GM18498 (cell line): ENCODE results near the gene CD27.
"Not testable (repeated sequence)": the region's sequence is repeated elsewhere in the genome, so short reads cannot be mapped to it uniquely, and the experiment has no call there.

Source experiments
- ATAC-seq: cut with Tn5 transposase; IDR thresholded peaks from one replicate; pipeline ENCODE4 v1.9.1; 2021; ENCODE audit warnings: mild to moderate bottlenecking, moderate library complexity; ENCODE audit not compliant: unreplicated experiment

The CD27 gene

DNA sequence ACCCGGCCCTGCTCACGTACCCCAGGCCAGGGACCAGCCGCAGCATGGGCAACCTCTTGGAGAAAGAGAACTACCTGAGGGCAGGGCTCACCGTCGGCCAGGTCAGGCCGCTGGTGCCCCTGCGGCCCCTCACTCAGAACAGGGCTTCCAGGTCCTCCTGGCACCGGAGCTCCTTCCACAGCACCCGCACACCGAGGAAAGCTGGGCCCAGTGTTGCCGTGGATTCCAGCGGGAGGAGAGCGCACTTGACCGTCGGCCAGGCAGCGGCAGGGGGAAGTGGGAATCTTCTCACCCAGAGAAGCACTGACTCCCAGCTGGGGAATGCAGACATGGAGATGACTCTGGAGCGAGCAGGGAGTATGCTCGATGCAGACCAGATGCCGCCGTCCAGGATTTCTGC, 33.7 kb downstream of the CD27 start:
- ATAC-seq: no peak

DNA sequence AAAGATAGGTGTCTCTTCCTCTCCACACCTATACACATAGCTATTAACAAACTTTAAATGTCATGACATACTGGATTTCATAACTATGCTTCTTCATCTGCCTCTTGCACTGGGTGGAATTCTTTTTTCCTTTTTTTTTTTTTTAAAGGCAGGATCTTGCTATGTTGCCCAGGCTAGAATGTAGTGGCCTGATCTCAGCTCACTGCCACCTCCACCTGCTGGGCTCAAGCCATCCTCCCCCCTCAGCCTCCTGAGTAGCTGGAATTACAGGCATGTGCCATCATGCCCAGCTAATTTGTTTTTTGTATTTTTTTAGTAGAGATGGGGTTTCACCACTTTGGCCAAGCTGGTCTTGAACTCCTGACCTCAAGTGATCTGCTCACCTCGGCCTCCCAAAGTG, 43.5 kb downstream of the CD27 start:
- ATAC-seq: no peak

DNA sequence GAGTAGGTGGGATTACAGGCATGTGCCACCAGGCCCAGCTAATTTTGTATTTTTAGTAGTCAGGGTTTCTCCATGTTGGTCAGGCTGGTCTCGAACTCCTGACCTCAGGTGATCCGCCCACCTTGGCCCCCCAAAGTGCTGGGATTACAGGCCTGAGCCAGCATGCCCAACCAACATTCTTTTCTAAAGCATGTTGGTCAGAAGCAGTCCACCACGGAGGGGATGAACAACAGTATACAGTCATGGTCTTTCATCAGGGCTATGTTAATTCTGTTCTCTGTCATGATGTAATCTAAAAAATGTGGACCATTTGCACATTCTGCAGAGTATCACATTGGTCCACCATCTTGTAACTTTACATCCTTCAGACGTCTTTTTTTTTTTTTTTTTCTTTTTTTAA, 44.7 kb downstream of the CD27 start:
- no peak for ATAC-seq

DNA sequence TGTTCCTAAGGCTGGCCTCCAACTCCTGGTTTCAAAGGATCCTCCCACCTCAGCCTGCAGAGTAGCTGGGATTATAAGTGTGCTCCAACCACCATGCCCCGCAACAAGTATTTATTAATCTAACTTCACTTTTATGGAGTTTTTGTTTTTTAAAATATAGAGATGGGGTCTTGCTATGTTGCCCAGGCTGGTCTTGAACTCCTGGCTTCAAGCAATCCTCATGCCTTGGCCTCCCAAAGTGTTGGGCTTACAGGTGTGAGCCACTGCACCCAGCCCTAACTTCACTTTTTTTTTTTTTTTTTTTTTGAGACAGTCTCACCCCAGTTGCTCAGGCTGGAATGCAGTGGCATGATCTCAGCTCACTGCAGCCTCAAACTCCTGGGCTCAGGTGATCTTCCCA, 45.9 kb downstream of the CD27 start:
- not testable (repeated sequence) for ATAC-seq

DNA sequence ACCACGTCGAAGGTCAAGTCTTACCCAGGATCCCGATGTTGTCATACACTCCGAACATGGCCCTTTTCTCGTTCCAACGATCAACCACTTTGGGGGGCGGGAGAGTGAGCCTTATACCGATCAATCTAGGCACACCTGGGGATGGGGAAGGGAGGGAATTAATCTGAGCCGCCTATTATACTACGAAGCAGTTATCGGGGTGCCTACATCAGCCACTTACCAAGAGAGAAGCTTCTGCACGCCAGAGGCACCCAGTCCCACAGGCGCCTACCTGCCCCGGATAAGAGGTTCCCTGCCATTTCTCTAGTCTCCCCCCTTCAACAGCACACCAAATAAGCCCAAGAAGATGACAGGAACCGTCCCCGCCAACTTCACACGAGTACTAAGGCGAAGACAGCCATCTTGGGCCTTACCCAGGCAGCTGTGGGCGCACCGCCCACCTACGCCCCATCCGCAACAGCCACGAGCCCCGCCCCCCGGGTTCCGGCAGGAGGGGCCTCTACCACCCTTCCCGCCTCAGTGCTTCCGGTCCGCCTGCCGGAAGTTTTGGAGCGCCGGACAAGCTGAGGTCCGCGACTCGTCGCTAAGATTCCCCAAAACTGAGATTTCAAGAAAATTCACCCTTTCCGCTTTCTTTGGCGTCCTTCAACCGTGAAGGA, 48.2 kb downstream of the CD27 start, which contains the start of gene MRPL51:
MRPL51 (minus strand) TSS at position 425 of the 659 bp plus-strand sequence; CDS start at position 299, 126 bp downstream.
- peak; percentile 71 for ATAC-seq

DNA sequence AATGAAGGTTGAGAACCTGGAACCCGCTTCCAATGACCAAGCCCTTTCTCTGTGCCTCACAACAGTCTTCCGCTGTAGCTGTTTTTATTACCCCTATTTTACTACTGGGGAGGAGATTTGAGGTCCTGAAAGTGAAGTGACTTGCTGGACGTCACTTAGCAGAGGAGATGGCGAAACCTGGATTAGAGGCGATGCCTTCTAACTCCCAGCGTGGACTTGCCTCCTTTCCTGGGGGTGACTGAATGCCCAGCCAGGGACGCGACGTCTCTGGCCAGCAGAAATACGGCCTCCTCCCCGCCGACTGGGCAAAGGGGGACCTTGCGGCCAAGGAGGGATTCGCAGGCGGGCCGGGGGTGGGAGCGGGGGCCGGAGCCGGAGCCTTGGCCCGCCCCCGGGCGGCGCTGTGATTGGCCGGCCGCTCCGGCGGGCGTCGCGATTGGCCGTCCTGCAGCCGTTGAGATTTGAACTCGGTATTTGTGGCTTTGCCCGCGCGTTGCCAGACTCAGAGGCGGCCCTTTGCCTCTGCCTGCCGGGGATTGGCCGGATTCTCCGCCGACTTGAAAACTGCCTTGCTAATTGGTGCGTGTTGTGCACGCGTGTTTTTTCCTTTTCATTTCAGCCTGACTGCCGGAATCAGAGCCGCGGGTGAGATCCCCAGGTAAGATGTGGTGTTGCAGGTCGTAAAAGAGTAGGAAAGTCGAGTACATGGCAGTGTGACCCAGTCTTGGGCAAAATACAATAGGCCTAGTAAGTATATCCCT, 48.9 kb downstream of the CD27 start, which contains the start of gene NCAPD2:
NCAPD2 (plus strand) TSS at position 606 of the 761 bp plus-strand sequence. CDS start 997 bp downstream, outside the sequence.
- peak; percentile 89 for ATAC-seq

DNA sequence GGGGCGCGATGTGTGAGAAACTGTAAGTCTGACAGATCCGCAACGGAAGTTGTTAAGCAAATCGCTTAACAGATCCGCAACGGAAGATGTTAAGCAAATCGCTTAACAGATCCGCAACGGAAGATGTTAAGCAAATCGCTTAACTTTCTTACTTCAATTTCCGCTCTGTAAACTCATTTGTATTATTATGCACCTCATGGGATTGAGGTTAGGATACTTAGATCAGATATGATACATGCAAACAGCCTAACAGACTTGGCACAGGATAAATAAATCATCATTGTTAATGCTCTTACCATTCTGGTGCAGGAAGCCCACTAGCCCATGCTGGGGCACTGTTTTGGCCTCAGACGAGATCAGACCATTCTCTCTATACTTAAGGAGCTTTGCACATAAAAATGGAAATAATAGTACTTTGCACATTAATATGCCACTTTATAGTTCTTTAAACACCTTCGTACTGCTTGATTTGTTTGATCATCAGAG, 49.5 kb downstream of the CD27 start:
- ATAC-seq: no peak

DNA sequence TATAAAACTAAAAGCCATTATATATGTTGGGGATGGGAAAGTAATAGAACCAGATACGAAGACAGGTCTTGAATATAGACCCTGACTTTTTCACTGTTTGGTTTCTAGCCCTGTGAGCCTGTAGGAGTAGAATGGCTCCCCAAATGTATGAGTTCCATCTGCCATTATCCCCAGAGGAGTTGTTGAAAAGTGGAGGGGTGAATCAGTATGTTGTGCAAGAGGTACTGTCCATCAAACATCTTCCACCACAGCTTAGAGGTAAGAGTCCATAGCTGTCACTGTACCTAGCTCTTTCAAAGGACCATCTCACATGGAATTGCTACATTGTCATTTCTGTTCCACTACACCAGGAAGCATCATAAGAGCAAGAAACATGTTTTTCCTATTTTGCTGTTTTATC, 50.2 kb downstream of the CD27 start:
- no peak for ATAC-seq

DNA sequence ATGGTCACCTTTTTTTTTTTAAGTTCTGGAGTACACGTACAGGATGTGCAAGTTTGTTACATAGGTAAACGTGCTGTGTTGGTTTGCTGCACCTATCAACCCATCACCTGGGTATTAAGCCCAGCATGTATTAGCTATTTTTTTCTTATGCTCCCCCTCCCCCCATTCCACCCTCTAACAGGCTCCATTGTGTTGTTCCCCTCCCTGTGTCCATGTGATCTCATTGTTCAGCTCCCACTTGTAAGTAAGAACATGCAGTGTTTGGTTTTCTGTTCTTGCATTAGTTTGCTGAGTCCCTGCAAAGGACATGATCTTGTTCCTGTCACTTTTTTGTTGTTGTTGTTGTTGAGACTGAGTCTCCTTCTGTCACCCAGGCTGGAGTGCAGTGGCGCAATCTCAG, 52.5 kb downstream of the CD27 start:
- not testable (repeated sequence) for ATAC-seq

DNA sequence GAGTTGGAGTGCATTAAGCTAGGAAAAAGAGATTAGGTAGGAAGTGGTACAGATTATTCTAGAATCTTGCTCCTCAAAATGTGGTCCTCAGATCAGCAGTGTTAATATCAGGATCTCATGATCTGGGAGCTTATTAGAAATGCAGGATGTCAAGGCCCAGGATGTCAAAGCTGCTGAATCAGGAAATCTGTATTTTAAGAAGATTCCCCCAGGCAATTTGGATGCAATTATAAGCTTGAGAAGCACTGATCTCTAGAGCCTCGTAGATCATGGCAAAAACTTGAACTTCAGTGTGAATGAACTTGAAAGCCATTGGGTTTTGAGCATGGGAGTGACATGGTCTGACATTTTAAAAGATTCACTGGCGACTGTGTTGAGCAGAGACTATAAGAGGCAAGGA, 55.7 kb downstream of the CD27 start:
- no peak for ATAC-seq
